Tibial nerve (tissue), 4 donors: ENCODE measurements around the gene MFSD2A. TPM values are rescaled to one million over a fixed set of nuclear protein-coding genes. Genes with fewer than 3 reads are reported as not detected.

Experiments used
- DNase-seq, 2 donors: peaks; one replicate each; pipeline ENCODE4 v3.0.0-alpha.2; 2019; ENCODE audit warnings: low spot score in 2 of 2
- H3K27ac ChIP-seq, 4 donors: fragments of 200-600 bp; sonication (generic) in 3 of 4; one replicate each; pipeline ENCODE4 v1.5.1; 2017 to 2019; ENCODE audit warnings: mild to moderate bottlenecking in 1 of 4
- H3K27me3 ChIP-seq, 2 donors: fragments of 200-600 bp; sonication (generic) in 1 of 2; one replicate each; pipeline versions ENCODE4 v1.5.1 to v1.6.0; 2017 to 2019
- H3K36me3 ChIP-seq, 3 donors: fragments of 200-600 bp; sonication (generic); one replicate each; pipeline ENCODE4 v1.5.1; 2018 to 2019
- H3K4me1 ChIP-seq, 4 donors: fragments of 200-600 bp; sonication (generic) in 3 of 4; one replicate each; pipeline ENCODE4 v1.5.1; 2017 to 2019
- H3K4me3 ChIP-seq, 4 donors: fragments of 200-600 bp; sonication (generic) in 3 of 4; one replicate each; pipeline ENCODE4 v1.5.1; 2017 to 2019; ENCODE audit warnings: mild to moderate bottlenecking in 1 of 4, moderate library complexity in 1 of 4
- H3K9me3 ChIP-seq, 4 donors: fragments of 200-600 bp; sonication (generic) in 3 of 4; one replicate each; pipeline ENCODE4 v1.5.1; 2017 to 2019
- CTCF ChIP-seq, 5 experiments: fragments of 200-600 bp in 3 of 5; fragments of 450-650 bp in 2 of 5; sonication (generic) in 3 of 5; IDR thresholded peaks; one replicate each; pipeline ENCODE4 v1.5.1; 2016 to 2019; ENCODE audit warnings: antibody characterized with exemption in 5 of 5, mild to moderate bottlenecking in 3 of 5, moderate library complexity in 2 of 5
- EP300 ChIP-seq, 2 donors: sonication (generic); formaldehyde crosslinking; IDR thresholded peaks; one replicate each; pipeline ENCODE4 v1.6.1; 2017; ENCODE audit warnings: antibody characterized with exemption in 2 of 2, mild to moderate bottlenecking in 1 of 2
- POLR2A ChIP-seq, 2 donors: fragments of 450-650 bp; IDR thresholded peaks; one replicate each; pipeline ENCODE4 v1.6.1; 2017; ENCODE audit warnings: antibody characterized with exemption in 2 of 2, mild to moderate bottlenecking in 2 of 2, moderate library complexity in 2 of 2
- WGBS, 2 donors: methylation state at CpG; one replicate each; pipeline ENCODE4 v1.1.5; 2018; 5-methylcytosine and 5-hydroxymethylcytosine counted together
- total RNA-seq, 4 donors: library from RNA; depleted of rRNA; stranded (reverse); fragments of >200 nt; gene quantifications; one replicate each; pipeline ENCODE4 v1.1.0, GENCODE V29; 2016

Gene MFSD2A
- total RNA-seq, 4 donors from 2014 or later = 6.0 to 24.3 (median 18.1) TPM

- no peak for DNase-seq
- Histone ChIP-seq H3K27me3 (peaks cover 0 to 16% of the 10 kb centered on the region in 2 donors), H3K36me3 (no peaks in the 10 kb centered on the region), H3K9me3 (no peaks in the 10 kb centered on the region), H3K4me3 (no peak overlapping the region), H3K4me1 (peaks cover 0 to 7% (median 2%) of the 10 kb centered on the region in 4 donors), H3K27ac (no peak overlapping the region)
- no peak for TF ChIP-seq CTCF (IDR thresholded peaks at IDR 0.05)
- no peak for TF ChIP-seq EP300 (IDR thresholded peaks at IDR 0.05)
- TF ChIP-seq POLR2A (IDR thresholded peaks at IDR 0.05) = no peak
- WGBS, 2 donors = 90 to 91% methylated on average over 2 of the region's 2 CpGs
Measured at GRCh38 chr1:39925721-39926342, 29.1 kb upstream of the MFSD2A start.

DNA sequence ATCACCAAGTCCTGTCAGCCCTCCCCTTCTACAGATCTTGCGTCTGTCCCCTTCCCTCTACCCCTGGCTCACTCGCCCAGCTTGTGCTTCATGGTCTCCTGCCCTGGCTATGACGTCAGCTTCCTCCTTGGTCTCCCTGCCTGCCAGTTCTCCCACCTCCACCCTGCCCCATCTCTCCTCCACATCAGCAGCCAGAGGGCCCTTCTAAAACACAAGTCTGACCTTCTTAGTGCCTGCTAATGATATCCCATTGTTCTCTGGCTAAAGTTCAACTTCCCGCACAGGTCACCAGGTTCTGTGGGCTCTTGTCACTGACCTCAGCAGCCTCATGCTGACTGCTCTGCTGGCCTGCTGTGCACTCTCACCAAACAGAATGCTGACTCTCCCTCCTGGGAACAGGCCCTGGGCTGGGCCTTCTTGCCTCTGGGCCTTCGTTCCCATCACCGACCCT, 28.6 kb upstream of the MFSD2A start:
- no peaks in the 10 kb centered on the region for H3K36me3 ChIP-seq
- H3K4me1 ChIP-seq = peaks cover 0 to 7% (median 2%) of the 10 kb centered on the region in 4 donors
- peak overlapping the region in 1 of 4 donors; percentile 30 for H3K27ac ChIP-seq
- no peak overlapping the region for H3K4me3 ChIP-seq
- TF ChIP-seq POLR2A (IDR thresholded peaks at IDR 0.05) (no peak), EP300 (IDR thresholded peaks at IDR 0.05) (no peak), CTCF (IDR thresholded peaks at IDR 0.05) (no peak)
- DNase-seq = no peak
- H3K9me3 ChIP-seq = no peaks in the 10 kb centered on the region
- 48 to 53% methylated on average over 6 of the region's 6 CpGs for WGBS, 2 donors
- H3K27me3 ChIP-seq = peaks cover 0 to 16% of the 10 kb centered on the region in 2 donors

DNA sequence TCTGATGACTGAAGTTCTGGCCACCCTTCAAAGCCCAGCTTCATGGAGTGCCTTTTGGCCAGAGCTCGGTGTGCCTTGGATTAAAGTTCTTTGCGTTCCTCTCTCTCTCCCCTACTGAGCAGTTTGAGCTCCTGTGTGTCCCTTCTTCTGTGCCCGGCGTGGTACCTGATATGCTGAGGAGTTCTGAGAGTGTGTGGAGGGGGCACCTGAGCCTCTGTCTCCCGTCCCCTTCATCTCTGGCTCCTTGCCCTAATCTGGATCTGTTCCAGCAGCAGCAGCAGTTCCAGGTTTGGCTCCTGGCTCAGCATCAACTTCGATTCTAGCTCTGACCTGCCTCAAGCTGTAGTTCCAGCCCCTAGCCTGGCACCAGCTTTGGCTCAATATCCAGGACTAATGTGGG, 28.1 kb upstream of the MFSD2A start:
- no peak for DNase-seq
- peak overlapping the region in 1 of 4 donors; percentile 30 for H3K27ac ChIP-seq
- TF ChIP-seq CTCF (IDR thresholded peaks at IDR 0.05) (no peak), EP300 (IDR thresholded peaks at IDR 0.05) (no peak), POLR2A (IDR thresholded peaks at IDR 0.05) (no peak)
- no peak overlapping the region for H3K4me3 ChIP-seq
- no peaks in the 10 kb centered on the region for H3K9me3 ChIP-seq
- H3K4me1 ChIP-seq = peaks cover 0 to 7% (median 2%) of the 10 kb centered on the region in 4 donors
- H3K27me3 ChIP-seq = peaks cover 0 to 13% of the 10 kb centered on the region in 2 donors
- WGBS, 2 donors = 53 to 68% methylated on average over 6 of the region's 6 CpGs
- no peaks in the 10 kb centered on the region for H3K36me3 ChIP-seq

GRCh38 chr1:39927538-39927937, 27.4 kb upstream of the MFSD2A start:
- Histone ChIP-seq H3K27ac (peak overlapping the region in 1 of 4 donors; percentile 30), H3K4me1 (peaks cover 0 to 4% (median under 1%) of the 10 kb centered on the region in 4 donors), H3K27me3 (peaks cover 0 to 6% of the 10 kb centered on the region in 2 donors), H3K9me3 (no peaks in the 10 kb centered on the region), H3K36me3 (no peaks in the 10 kb centered on the region), H3K4me3 (no peak overlapping the region)
- WGBS, 2 donors = 57 to 61% methylated on average over 3 of the region's 3 CpGs
- DNase-seq = no peak
- no peak for TF ChIP-seq CTCF (IDR thresholded peaks at IDR 0.05)
- TF ChIP-seq EP300 (IDR thresholded peaks at IDR 0.05) = no peak
- TF ChIP-seq POLR2A (IDR thresholded peaks at IDR 0.05) = no peak

- peaks cover 0 to 6% (median 2%) of the 10 kb centered on the region in 4 donors for H3K4me1 ChIP-seq
- 71 to 72% methylated on average over 6 to 7 of the region's 7 CpGs for WGBS, 2 donors
- no peak overlapping the region for H3K27ac ChIP-seq
- H3K27me3 ChIP-seq = no peaks in the 10 kb centered on the region
- no peaks in the 10 kb centered on the region for H3K36me3 ChIP-seq
- H3K4me3 ChIP-seq = no peak overlapping the region
- no peak for DNase-seq
- no peaks in the 10 kb centered on the region for H3K9me3 ChIP-seq
- TF ChIP-seq EP300 (IDR thresholded peaks at IDR 0.05) = no peak
- no peak for TF ChIP-seq CTCF (IDR thresholded peaks at IDR 0.05)
- no peak for TF ChIP-seq POLR2A (IDR thresholded peaks at IDR 0.05)
Measured at GRCh38 chr1:39928809-39929587, 25.9 kb upstream of the MFSD2A start.
